Small intestine (tissue), 7 donors: ENCODE results near the gene RTN4IP1. TPM values are rescaled to one million over a fixed set of nuclear protein-coding genes. Genes with fewer than 3 reads are reported as not detected.

Experiments
- DNase-seq, 2 donors: peaks; one replicate each; pipeline versions ENCODE4 v3.0.0 to v3.0.0-alpha.2; 2013
- FAIRE-seq: peaks from 2 replicates; lab custom pipeline; 2012; peaks lifted over from hg19 to GRCh38; lab: Jason Lieb, UNC
- H3K27ac ChIP-seq, 3 donors: one replicate each; pipeline ENCODE4 v1.5.1; 2013; ENCODE audit warnings: low read length in 2 of 3, mild to moderate bottlenecking in 2 of 3, control low read depth in 1 of 3, inconsistent platforms in 1 of 3, low read depth in 1 of 3, moderate library complexity in 1 of 3
- H3K27me3 ChIP-seq, 3 donors: one replicate each; pipeline ENCODE4 v1.6.1; 2013; ENCODE audit warnings: low read length in 3 of 3, inconsistent platforms in 1 of 3; ENCODE audit not compliant: control insufficient read depth in 3 of 3, insufficient read depth in 3 of 3
- H3K36me3 ChIP-seq, 3 donors: one replicate each; pipeline ENCODE4 v1.6.1; 2013; ENCODE audit warnings: low read length in 3 of 3, inconsistent platforms in 1 of 3, low read depth in 1 of 3, mild to moderate bottlenecking in 1 of 3, moderate library complexity in 1 of 3; ENCODE audit not compliant: control insufficient read depth in 3 of 3, insufficient read depth in 2 of 3
- H3K4me1 ChIP-seq, 3 donors: one replicate each; pipeline ENCODE4 v1.6.1; 2013; ENCODE audit warnings: low read length in 2 of 3, inconsistent platforms in 1 of 3, low read depth in 1 of 3, mild to moderate bottlenecking in 1 of 3, moderate library complexity in 1 of 3; ENCODE audit not compliant: control insufficient read depth in 3 of 3, insufficient read depth in 2 of 3
- H3K4me3 ChIP-seq, 3 donors: one replicate each; pipeline ENCODE4 v1.5.1; 2013; ENCODE audit warnings: low read length in 3 of 3, control low read depth in 1 of 3, inconsistent platforms in 1 of 3, low read depth in 1 of 3, mild to moderate bottlenecking in 1 of 3, moderate library complexity in 1 of 3
- H3K9me3 ChIP-seq, 2 donors: one replicate each; pipeline ENCODE4 v1.6.1; 2013; ENCODE audit warnings: low read depth in 1 of 2, low read length in 1 of 2; ENCODE audit not compliant: control insufficient read depth in 2 of 2, insufficient read depth in 1 of 2
- WGBS, 3 donors: extraction: QIAGEN DNeasy Blood & Tissue Kit; methylation state at CpG; one replicate each; pipeline ENCODE4 v1.1.7; 2013; 5-methylcytosine and 5-hydroxymethylcytosine counted together
- polyA plus RNA-seq, 4 donors: library from polyadenylated mRNA; stranded (reverse) in 3 of 4; unstranded in 1 of 4; fragments of 200-250 nt in 3 of 4; fragments of 120-200 nt in 1 of 4; gene quantifications; one replicate each; pipeline versions ENCODE4 v1.2.1 to v1.2.3, GENCODE V29; 2013
- donor health status: healthy with polysubstance abuse.
- donor health status: control.
- donor health status: control.
- donor health status: Bipolar disorder and iron deficiency.
- donor health status: healthy.

The RTN4IP1 gene
- polyA plus RNA-seq, 4 donors = 4.1 to 15.8 (median 6.9) TPM

DNA sequence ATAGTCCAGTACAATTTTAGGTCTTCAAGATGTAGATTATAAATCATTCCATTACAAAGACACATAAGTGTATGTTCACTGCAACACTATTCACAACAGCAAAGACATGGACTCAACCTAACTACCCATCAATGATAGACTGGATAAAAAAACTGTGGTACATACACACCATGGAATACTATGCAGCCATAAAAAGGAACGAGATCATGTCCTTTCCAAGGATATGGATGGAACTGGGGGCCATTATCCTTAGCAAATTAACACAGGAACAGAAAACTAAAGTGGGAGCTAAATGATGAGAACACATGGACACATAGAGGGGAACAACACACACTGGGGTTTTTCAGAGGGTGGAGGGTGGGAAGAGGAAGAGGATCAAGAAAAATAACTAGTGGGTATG lies 6.3 kb downstream of the RTN4IP1 start:
- Histone ChIP-seq H3K9me3 (peaks cover 0 to 4% of the 10 kb centered on the region in 2 donors), H3K36me3 (peaks cover 2 to 4% (median 2%) of the 10 kb centered on the region in 3 donors), H3K27me3 (no peaks in the 10 kb centered on the region), H3K27ac (no peak overlapping the region), H3K4me3 (no peak overlapping the region), H3K4me1 (no peaks in the 10 kb centered on the region)
- WGBS, 3 donors = 88 to 93% (median 89%) methylated on average over 1 of the region's 1 CpG
- DNase-seq (no peak), FAIRE-seq (no peak)

DNA sequence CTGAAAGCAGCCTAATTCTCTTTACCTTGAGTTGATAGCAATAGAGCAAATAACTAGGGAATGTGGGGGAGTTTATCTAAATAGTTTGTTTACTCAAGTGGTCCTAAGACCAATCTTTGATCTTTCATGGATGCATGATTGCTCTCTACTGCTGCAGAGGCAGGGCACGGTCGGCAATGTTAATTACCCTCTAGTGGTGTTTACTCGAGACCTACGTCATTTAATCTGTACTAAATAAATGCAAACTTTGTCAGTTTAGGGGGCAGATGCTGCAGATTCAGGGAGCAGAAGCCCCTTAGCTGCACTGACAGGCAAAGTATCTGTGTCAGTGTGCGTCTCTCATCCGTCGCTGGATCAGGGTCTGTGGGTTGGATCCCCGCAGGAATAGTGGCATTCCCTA lies 6.9 kb downstream of the RTN4IP1 start:
- no peak for FAIRE-seq
- WGBS, 3 donors = 90 to 93% (median 93%) methylated on average over 8 of the region's 8 CpGs
- H3K27me3 ChIP-seq = no peaks in the 10 kb centered on the region

GRCh38 chr6:106620931-106621672 lies 8.2 kb downstream of the RTN4IP1 start:
- no peak for FAIRE-seq
- Histone ChIP-seq H3K4me1 (no peaks in the 10 kb centered on the region), H3K27ac (no peak overlapping the region), H3K27me3 (no peaks in the 10 kb centered on the region), H3K4me3 (no peak overlapping the region), H3K9me3 (peaks cover 0 to 4% of the 10 kb centered on the region in 2 donors), H3K36me3 (peaks cover 2 to 4% (median 2%) of the 10 kb centered on the region in 3 donors)
- WGBS, 3 donors = 86 to 97% (median 95%) methylated on average over 3 of the region's 3 CpGs
- no peak for DNase-seq

More for the DNA sequence above, 6.9 kb downstream of the RTN4IP1 start:
- Histone ChIP-seq H3K27ac (no peak overlapping the region), H3K36me3 (peaks cover 2 to 4% (median 2%) of the 10 kb centered on the region in 3 donors), H3K9me3 (peaks cover 0 to 4% of the 10 kb centered on the region in 2 donors), H3K4me1 (no peaks in the 10 kb centered on the region), H3K4me3 (no peak overlapping the region)
- no peak for DNase-seq

GRCh38 chr6:106619223-106619622 lies 10.1 kb downstream of the RTN4IP1 start:
- DNase-seq (no peak), FAIRE-seq (no peak)
- Histone ChIP-seq H3K4me3 (no peak overlapping the region), H3K36me3 (peaks cover 2 to 7% (median 2%) of the 10 kb centered on the region in 3 donors), H3K9me3 (peaks cover 0 to 4% of the 10 kb centered on the region in 2 donors), H3K27me3 (no peaks in the 10 kb centered on the region), H3K27ac (no peak overlapping the region), H3K4me1 (no peaks in the 10 kb centered on the region)
- 74 to 95% (median 74%) methylated on average over 1 of the region's 1 CpG for WGBS, 3 donors

DNA sequence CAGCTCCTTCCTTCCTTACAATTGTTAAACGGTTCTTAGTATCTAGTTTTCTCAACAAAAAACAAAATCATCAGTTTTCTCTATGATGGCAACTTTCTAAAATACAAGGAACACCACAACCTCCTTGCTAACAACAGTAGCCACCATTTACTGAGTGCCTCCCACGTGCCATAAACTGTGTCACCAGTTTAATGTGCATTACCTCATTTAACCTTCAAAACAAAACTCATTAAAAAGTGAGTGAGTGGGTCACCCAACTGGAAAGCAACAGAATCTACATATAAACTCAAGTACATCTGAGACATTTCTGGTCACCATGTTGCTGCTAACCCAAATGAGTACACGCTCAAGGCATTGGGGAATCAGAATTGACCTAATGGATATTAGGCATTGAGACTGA lies 11.0 kb downstream of the RTN4IP1 start:
- Histone ChIP-seq H3K4me1 (no peaks in the 10 kb centered on the region), H3K4me3 (no peak overlapping the region), H3K9me3 (peaks cover 0 to 4% of the 10 kb centered on the region in 2 donors), H3K36me3 (peaks cover 2 to 7% (median 2%) of the 10 kb centered on the region in 3 donors), H3K27me3 (no peaks in the 10 kb centered on the region), H3K27ac (no peak overlapping the region)
- FAIRE-seq = no peak
- WGBS, 3 donors = 65 to 77% (median 69%) methylated on average over 3 of the region's 3 CpGs
- no peak for DNase-seq

- no peak overlapping the region for H3K4me3 ChIP-seq
- H3K9me3 ChIP-seq = peaks cover 0 to 4% of the 10 kb centered on the region in 2 donors
- WGBS, 3 donors = 74 to 95% (median 94%) methylated on average over 1 of the region's 1 CpG
- peaks cover 2 to 7% (median 2%) of the 10 kb centered on the region in 3 donors for H3K36me3 ChIP-seq
- H3K27me3 ChIP-seq = no peaks in the 10 kb centered on the region
- no peak for FAIRE-seq
- no peak overlapping the region for H3K27ac ChIP-seq
- H3K4me1 ChIP-seq = no peaks in the 10 kb centered on the region
- DNase-seq = no peak
These were observed 11.4 kb downstream of the RTN4IP1 start for GRCh38 chr6:106617857-106618256.

DNA sequence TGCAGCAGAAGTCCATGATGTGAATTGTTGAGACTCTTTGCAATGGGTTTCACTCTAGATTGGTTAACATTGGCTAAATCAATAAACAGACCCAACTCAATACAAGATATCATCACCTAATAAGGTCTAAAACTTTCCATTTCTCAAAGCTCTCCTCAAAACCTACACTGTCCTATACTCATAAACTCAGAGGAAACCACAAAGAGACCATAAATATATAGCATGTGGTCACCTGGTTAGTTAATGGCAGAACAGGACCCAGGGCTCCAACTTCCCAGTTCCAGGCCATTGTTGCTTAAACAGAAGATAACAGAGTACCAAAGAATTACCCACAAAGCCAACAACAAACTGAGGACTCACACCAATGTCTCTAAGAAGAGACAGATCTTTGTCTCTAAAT lies 12.0 kb downstream of the RTN4IP1 start:
- Histone ChIP-seq H3K27ac (no peak overlapping the region), H3K4me1 (no peaks in the 10 kb centered on the region), H3K27me3 (no peaks in the 10 kb centered on the region), H3K36me3 (peaks cover 0 to 3% (median 2%) of the 10 kb centered on the region in 3 donors), H3K4me3 (no peak overlapping the region), H3K9me3 (no peaks in the 10 kb centered on the region)
- DNase-seq (no peak), FAIRE-seq (no peak)

GRCh38 chr6:106614592-106615257 lies 14.6 kb downstream of the RTN4IP1 start:
- Histone ChIP-seq H3K9me3 (no peaks in the 10 kb centered on the region), H3K36me3 (peaks cover 0 to 3% (median 2%) of the 10 kb centered on the region in 3 donors), H3K4me3 (no peak overlapping the region), H3K27me3 (no peaks in the 10 kb centered on the region), H3K27ac (no peak overlapping the region), H3K4me1 (no peaks in the 10 kb centered on the region)
- WGBS, 3 donors = 66 to 88% (median 88%) methylated on average over 3 of the region's 3 CpGs
- FAIRE-seq = no peak
- DNase-seq = no peak
